Measurements from ENCODE around the gene PHYHD1. TPM values are rescaled to one million over a fixed set of nuclear protein-coding genes. Genes with fewer than 3 reads are reported as not detected.

The PHYHD1 gene
- 3.4 and 6.2 TPM in 2 replicates for total RNA-seq

GRCh38 chr9:128920381-128921058 lies at the start of gene PHYHD1:
Gene PHYHD1 (plus strand): TSS chr9:128920982. CDS start chr9:128922324, 1,342 bp downstream.

GRCh38 chr9:128881884-128882676 lies 38.7 kb upstream of the PHYHD1 start, which contains the start of the genes KYAT1 and LRRC8A:
Gene KYAT1 (minus strand): TSS chr9:128881950. CDS start chr9:128845405, 36,545 bp downstream.
Gene LRRC8A (plus strand): TSS chr9:128882133. CDS start chr9:128907165, 25,032 bp downstream.

GRCh38 chr9:128947527-128948301 lies 26.9 kb downstream of the PHYHD1 start, which contains the start of the genes DOLK and NUP188:
Gene DOLK (minus strand): TSS chr9:128947603. CDS start chr9:128947303, 300 bp downstream.
Gene NUP188 (plus strand): TSS chr9:128947699. CDS start chr9:128947720, 21 bp downstream.

Other genes with a start within 250 kb of the PHYHD1 start
- 571 and 611 TPM in 2 replicates for gene SET, start 231.8 kb upstream of the PHYHD1 start, total RNA-seq
- gene PKN3, start 218.5 kb upstream of the PHYHD1 start, total RNA-seq = 1.5 and 4.0 TPM in 2 replicates
- 29.1 and 42.5 TPM in 2 replicates for gene ZDHHC12, start 196.9 kb upstream of the PHYHD1 start, total RNA-seq
- 20.8 and 23.6 TPM in 2 replicates for gene ZER1, start 149.1 kb upstream of the PHYHD1 start, total RNA-seq
- gene TBC1D13, start 133.7 kb upstream of the PHYHD1 start, total RNA-seq = 11.4 and 13.8 TPM in 2 replicates
- 20.9 and 48.4 TPM in 2 replicates for gene ENDOG, start 102.5 kb upstream of the PHYHD1 start, total RNA-seq
- 19.5 and 20.2 TPM in 2 replicates for gene SPOUT1, start 91.2 kb upstream of the PHYHD1 start, total RNA-seq
- 12.2 and 13.4 TPM in 2 replicates for gene KYAT1, start 39.0 kb upstream of the PHYHD1 start, total RNA-seq
- 29.1 and 36.1 TPM in 2 replicates for gene LRRC8A, start 38.8 kb upstream of the PHYHD1 start, total RNA-seq
- 31.6 and 32.9 TPM in 2 replicates for gene DOLK, start 26.6 kb downstream of the PHYHD1 start, total RNA-seq
- gene NUP188, start 26.7 kb downstream of the PHYHD1 start, total RNA-seq = 37.7 and 70.7 TPM in 2 replicates
- gene SH3GLB2, start 107.3 kb downstream of the PHYHD1 start, total RNA-seq = 51.8 and 61.4 TPM in 2 replicates
- gene MIGA2, start 115.6 kb downstream of the PHYHD1 start, total RNA-seq = 26.6 and 27.3 TPM in 2 replicates
- gene DOLPP1, start 160.1 kb downstream of the PHYHD1 start, total RNA-seq = 9.7 and 14.1 TPM in 2 replicates
- 31.2 and 41.6 TPM in 2 replicates for gene CRAT, start 189.8 kb downstream of the PHYHD1 start, total RNA-seq
- gene PTPA, start 190.4 kb downstream of the PHYHD1 start, total RNA-seq = 121 and 129 TPM in 2 replicates

Data from uterine smooth muscle cell (primary cell).